Calu3 (cell line): ENCODE results near the gene ZFP62. TPM values are rescaled to one million over a fixed set of nuclear protein-coding genes. Genes with fewer than 3 reads are reported as not detected.
A peak's percentile ranks its signal among the peaks of the same experiment; 100 is the strongest.

Source experiments
- BruUV-seq: library from RNA; stranded (reverse); fragments of 400-500 nt; replicated peaks from 2 replicates; lab custom pipeline; 2021; lab: Mats Ljungman, UMichigan
- CTCF ChIA-PET: fragments of 300-600 bp; sonication (Branson Sonifier 250); formaldehyde crosslinking; loops from one replicate; lab custom pipeline; 2022; ENCODE audit warnings: antibody characterized with exemption; lab: Charles Lee
- DNase-seq: peaks from one replicate; pipeline ENCODE4 v3.0.0; 2022
- H3K27ac Mint-ChIP-seq: one replicate; pipeline ENCODE4 v1.8.0; 2022; ENCODE audit warnings: mixed read lengths; ENCODE audit not compliant: unreplicated experiment
- H3K27me3 Mint-ChIP-seq: one replicate; pipeline ENCODE4 v1.8.0; 2022; ENCODE audit warnings: mixed read lengths; ENCODE audit not compliant: unreplicated experiment
- H3K36me3 Mint-ChIP-seq: one replicate; pipeline ENCODE4 v1.8.0; 2022; ENCODE audit warnings: mild to moderate bottlenecking, moderate library complexity, mixed read lengths; ENCODE audit not compliant: insufficient read depth, unreplicated experiment
- H3K4me1 Mint-ChIP-seq: one replicate; pipeline ENCODE4 v1.8.0; 2022; ENCODE audit warnings: mild to moderate bottlenecking, low read depth, mixed read lengths; ENCODE audit not compliant: unreplicated experiment
- H3K4me3 Mint-ChIP-seq: one replicate; pipeline ENCODE4 v1.8.0; 2022; ENCODE audit warnings: mild to moderate bottlenecking, low read depth, moderate library complexity, mixed read lengths; ENCODE audit not compliant: unreplicated experiment
- H3K9me3 Mint-ChIP-seq: one replicate; pipeline ENCODE4 v1.8.0; 2022; ENCODE audit warnings: low read depth, mixed read lengths; ENCODE audit not compliant: unreplicated experiment
- intact Hi-C: fragments of 100-400 bp; cut with micrococcal nuclease; formaldehyde crosslinking; loops from one replicate; pipeline ENCODE4 v1.10.0; 2022; ENCODE audit not compliant: unreplicated experiment
- total RNA-seq: library from RNA; stranded (reverse); gene quantifications from 2 replicates; pipeline ENCODE4 v1.2.3, GENCODE V29; 2022
- TF ChIP-seq, protein P1 (sequence below): fragments of 200-600 bp; IDR thresholded peaks from one replicate; pipeline ENCODE4 v1.8.0; 2022; ENCODE audit warnings: antibody characterized with exemption; ENCODE audit not compliant: unreplicated experiment

The ZFP62 gene
- total RNA-seq, 1 experiment from 2014 or later: 46.4 TPM

DNA sequence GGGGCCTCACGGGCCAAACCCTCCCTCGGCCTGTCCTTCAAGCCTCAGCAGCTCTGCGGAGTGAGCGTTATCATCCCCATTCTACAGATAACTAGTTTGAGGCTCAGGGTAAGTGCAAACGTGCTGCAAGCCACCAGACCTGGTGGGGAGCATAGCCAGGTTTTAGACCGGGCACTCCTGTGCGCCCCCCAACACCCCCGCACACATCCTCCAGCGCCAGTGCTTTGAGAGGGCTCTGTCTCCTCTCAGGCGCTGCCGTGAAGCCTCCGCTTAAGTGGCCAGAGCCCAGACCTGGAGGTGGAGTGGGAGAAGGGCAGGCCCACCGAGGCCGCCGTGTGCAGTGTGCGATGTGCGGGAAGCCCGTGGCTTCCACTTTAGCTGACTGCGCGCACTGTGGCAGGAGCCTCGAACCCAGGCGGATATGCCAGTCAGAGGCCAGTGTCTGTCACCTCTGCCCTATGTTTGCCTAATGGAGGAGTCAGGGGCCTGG, 56.9 kb downstream of the ZFP62 start:
- intact Hi-C loops: loop anchor here (5.0 kb wide), 1 partner anchor 58 kb away; the partner anchor contains the start of gene ZFP62
- H3K9me3 Mint-ChIP-seq: no peaks in the 10 kb centered on the region
- H3K36me3 Mint-ChIP-seq: peaks cover 27% of the 10 kb centered on the region
- DNase-seq: no peak
- CTCF ChIA-PET: interaction anchor here (1.1 kb wide), 2 partner anchors 25 to 27 kb away, joined by 3 read pairs; no protein-coding TSS in a partner anchor
- H3K4me3 Mint-ChIP-seq: peak overlapping the region; percentile 79
- no peaks in the 10 kb centered on the region for H3K27me3 Mint-ChIP-seq
- BruUV-seq: no TSS peak
- H3K4me1 Mint-ChIP-seq: peaks cover 66% of the 10 kb centered on the region
- TF ChIP-seq, protein P1, sequence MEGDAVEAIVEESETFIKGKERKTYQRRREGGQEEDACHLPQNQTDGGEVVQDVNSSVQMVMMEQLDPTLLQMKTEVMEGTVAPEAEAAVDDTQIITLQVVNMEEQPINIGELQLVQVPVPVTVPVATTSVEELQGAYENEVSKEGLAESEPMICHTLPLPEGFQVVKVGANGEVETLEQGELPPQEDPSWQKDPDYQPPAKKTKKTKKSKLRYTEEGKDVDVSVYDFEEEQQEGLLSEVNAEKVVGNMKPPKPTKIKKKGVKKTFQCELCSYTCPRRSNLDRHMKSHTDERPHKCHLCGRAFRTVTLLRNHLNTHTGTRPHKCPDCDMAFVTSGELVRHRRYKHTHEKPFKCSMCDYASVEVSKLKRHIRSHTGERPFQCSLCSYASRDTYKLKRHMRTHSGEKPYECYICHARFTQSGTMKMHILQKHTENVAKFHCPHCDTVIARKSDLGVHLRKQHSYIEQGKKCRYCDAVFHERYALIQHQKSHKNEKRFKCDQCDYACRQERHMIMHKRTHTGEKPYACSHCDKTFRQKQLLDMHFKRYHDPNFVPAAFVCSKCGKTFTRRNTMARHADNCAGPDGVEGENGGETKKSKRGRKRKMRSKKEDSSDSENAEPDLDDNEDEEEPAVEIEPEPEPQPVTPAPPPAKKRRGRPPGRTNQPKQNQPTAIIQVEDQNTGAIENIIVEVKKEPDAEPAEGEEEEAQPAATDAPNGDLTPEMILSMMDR: no peak
- no peak overlapping the region for H3K27ac Mint-ChIP-seq

DNA sequence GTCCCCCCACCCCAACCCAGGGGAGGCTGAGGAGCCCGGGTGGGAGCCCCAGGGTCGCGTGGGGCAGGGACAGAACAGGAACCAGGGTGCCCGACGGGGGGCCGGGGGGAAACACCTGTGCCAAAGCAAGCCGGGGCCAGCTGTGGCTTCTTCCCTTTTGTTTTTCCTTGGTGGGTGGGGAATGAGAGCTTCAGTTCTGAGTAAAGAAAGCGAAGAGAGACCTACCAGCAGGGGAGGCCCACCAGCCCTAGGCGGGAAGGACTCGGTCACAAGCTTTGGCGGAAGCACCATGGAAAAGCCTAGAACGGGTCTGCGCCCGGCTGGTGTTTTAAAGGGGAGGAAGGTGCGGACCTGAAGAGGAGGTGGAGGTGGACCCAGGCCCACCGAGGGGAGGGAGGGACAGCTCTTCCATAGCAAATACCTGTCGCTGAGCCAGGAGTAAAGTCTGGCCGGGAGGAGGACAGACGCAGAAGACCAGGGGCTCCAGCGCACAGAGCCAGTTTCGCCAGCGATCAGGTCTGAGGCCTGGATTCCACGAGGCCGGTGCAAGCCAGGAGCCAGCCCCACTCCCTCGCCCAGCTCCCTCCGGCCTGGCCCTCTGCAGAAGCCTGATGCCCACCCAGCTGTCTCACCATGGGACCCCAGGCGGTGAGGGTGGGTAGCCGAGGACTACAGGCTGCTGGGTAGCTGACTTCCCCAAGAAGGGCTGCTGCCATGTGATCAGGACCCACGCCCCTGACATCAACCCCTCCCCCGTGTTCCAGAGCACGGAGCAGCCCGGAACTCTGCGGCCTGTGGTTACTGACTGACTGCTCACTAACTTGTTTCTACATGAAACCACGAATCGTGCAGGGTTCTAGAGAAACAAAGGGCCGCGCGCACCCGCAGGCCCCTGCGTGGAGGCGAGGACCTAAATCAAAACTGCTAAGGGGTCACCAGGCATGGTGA, 57.6 kb downstream of the ZFP62 start:
- peak overlapping the region; percentile 79 for H3K4me3 Mint-ChIP-seq
- no peaks in the 10 kb centered on the region for H3K9me3 Mint-ChIP-seq
- CTCF ChIA-PET: interaction anchor here (1.1 kb wide), 2 partner anchors 26 to 28 kb away, joined by 3 read pairs; no protein-coding TSS in a partner anchor
- TF ChIP-seq, protein P1: no peak
- H3K4me1 Mint-ChIP-seq: peaks cover 66% of the 10 kb centered on the region
- DNase-seq: no peak
- no peak overlapping the region for H3K27ac Mint-ChIP-seq
- intact Hi-C loops: loop anchor here (5.0 kb wide), 1 partner anchor 59 kb away; the partner anchor contains the start of gene ZFP62
- H3K27me3 Mint-ChIP-seq: no peaks in the 10 kb centered on the region
- BruUV-seq: no TSS peak
- peaks cover 28% of the 10 kb centered on the region for H3K36me3 Mint-ChIP-seq

DNA sequence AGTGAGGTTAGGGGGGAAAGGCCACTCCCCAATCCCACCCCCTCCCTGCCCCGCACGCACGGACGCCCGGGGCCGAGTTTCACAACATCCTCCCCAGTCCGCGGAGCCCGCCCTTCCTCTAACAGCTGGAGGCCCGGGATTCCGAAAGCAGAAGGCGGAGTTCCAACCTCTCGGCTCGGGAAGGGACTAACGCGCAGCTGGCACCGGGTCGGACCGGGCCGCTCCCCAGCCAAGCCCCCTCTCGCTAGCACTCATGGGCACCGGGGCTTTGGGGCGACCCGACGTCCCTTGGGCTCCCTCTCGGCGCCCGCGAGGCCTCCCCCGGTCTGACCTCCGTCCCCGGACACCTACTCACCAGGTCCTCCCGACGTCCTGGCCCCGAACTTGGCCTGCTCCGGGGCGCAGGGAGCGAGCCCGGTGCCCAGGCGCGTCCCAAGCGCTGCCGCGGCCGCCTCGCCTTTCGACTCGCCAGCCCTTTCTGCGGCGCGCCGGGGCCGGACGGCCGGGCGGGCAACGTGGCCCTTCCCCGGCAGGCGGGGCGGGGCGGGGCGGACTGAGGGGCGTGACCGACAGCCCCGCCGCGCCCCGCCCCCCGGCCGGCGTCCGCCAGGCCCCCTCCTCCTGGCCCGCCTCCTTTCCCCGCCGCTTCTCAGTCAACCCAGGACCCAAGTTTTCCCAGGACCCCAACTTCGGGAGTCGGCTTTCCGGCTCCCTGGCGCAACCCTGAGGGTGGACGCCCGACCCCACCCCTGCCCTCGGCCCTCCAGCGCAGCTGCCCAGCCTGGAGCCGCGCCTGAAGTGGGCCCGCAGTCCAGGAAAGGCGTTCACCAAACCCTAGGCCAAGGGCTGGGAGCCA, 58.5 kb downstream of the ZFP62 start, which contains the start of gene MGAT1:
MGAT1 (minus strand) TSS at position 482 of the 856 bp plus-strand sequence. CDS start 9,835 bp downstream, outside the sequence.
- TF ChIP-seq, protein P1: no peak
- peak within 1 kb of the TSS; percentile 82 for H3K27ac Mint-ChIP-seq
- H3K36me3 Mint-ChIP-seq: peaks cover 28% of the 10 kb centered on the region
- intact Hi-C loops: loop anchor here (1.0 to 5.0 kb wide), 2 partner anchors 52 to 60 kb away; partner anchors contain the start of gene ZFP62
- DNase-seq: peak; percentile 94
- CTCF ChIA-PET: interaction anchor here (0.6 to 4.1 kb wide), 4 partner anchors 8 to 884 kb away, joined by 3 to 19 read pairs (median 5); no protein-coding TSS in a partner anchor
- H3K27me3 Mint-ChIP-seq: no peaks in the 10 kb centered on the region
- peaks cover 66% of the 10 kb centered on the region for H3K4me1 Mint-ChIP-seq
- H3K9me3 Mint-ChIP-seq: no peaks in the 10 kb centered on the region
- H3K4me3 Mint-ChIP-seq: peak within 1 kb of the TSS; percentile 79
- no TSS peak for BruUV-seq
